SK-N-MC (cell line): ENCODE data around the gene OFD1.

ENCODE experiments used
- DNase-seq: peaks from one replicate; pipeline ENCODE4 v3.0.0-alpha.2; 2011; ENCODE audit warnings: low read depth, low spot score
- H3K27ac ChIP-seq: fragments of 200-600 bp; sonication (generic); 2 replicates; pipeline ENCODE4 v1.5.1; 2016; ENCODE audit warnings: mixed run types
- H3K36me3 ChIP-seq: fragments of 200-600 bp; sonication (generic); 2 replicates; pipeline ENCODE4 v1.6.1; 2017; ENCODE audit warnings: antibody characterized with exemption, low read length, mixed read lengths; ENCODE audit not compliant: insufficient read depth
- H3K4me3 ChIP-seq: fragments of 200-600 bp; sonication (generic); 2 replicates; pipeline ENCODE4 v1.5.1; 2016
- H3K9ac ChIP-seq: fragments of 200-600 bp; sonication (generic); 2 replicates; pipeline ENCODE4 v1.8.0; 2017; ENCODE audit warnings: mixed run types, mixed read lengths; ENCODE audit not compliant: insufficient read length
- H3K9me3 ChIP-seq: fragments of 200-600 bp; sonication (generic); 2 replicates; pipeline ENCODE4 v1.6.1; 2017; ENCODE audit warnings: low read depth, mild to moderate bottlenecking, antibody characterized with exemption, low read length, moderate library complexity, mixed read lengths
- EZH2 ChIP-seq: fragments of 200-600 bp; sonication (generic); IDR thresholded peaks from one replicate; pipeline ENCODE4 v1.6.1; 2017; ENCODE audit warnings: antibody characterized with exemption
- FOXP2 ChIP-seq: optimal IDR thresholded peaks from 2 replicates; pipeline ENCODE3; 2011; ENCODE audit warnings: mild to moderate bottlenecking, moderate library complexity; ENCODE audit not compliant: insufficient read depth; ENCODE audit errors: extremely low read length, control extremely low read depth
- POLR2AphosphoS5 ChIP-seq: IDR thresholded peaks from 2 replicates; pipeline ENCODE4 v1.6.1; 2012; ENCODE audit warnings: mild to moderate bottlenecking, low read depth, low read length, borderline replicate concordance

The OFD1 gene

DNA sequence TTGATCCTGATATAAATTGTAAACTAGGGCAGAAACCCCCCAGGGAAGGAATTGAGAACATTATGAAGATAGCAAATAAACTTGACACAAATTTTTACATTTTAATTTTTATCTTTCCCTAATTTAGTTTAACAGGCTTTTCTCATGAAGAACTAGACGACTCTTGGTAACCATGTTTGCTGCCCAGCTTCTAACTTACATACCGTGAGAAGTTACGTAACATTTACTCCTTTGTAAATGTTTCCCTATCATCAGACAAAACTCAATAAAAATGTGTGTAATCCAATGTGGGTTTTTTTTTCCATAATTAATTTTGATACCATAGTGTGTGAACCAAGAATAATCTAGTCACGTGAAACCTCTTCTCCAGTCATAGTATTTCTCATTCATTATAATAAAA, 34.4 kb downstream of the OFD1 start:
- no peak for DNase-seq

DNA sequence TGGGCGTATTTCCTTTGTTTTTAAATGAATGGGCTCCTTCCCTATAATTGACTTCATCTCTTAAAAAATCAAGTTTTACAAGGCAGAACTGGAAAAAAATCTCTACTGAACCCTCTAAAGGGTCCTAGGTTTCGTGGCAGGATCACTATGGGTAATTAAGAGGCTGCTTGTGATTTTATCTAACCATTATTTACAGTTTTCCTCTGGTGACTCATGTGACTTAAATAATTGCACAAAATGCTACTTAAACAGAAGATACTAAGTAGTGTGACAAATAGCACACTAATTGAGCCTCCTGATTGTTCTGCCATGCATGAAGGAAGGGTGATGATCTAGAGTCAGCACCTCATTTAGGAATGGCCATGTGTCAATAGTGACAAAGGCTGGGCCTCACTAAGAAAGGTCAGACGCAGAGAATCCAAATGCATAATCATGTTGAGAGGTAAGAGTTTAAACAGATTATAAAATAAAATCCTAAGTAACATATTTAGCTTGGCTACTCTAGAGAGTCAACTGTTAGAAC, 35.5 kb downstream of the OFD1 start:
- H3K36me3 ChIP-seq: peaks cover 55% of the 10 kb centered on the region
- H3K9ac ChIP-seq: no peak overlapping the region
- no peak overlapping the region for H3K27ac ChIP-seq
- DNase-seq: no peak
- H3K4me3 ChIP-seq: no peak overlapping the region
- no peak for TF ChIP-seq POLR2AphosphoS5
- no peaks in the 10 kb centered on the region for H3K9me3 ChIP-seq

More for the DNA sequence above, 34.4 kb downstream of the OFD1 start:
- Histone ChIP-seq H3K9ac (no peak overlapping the region), H3K27ac (no peak overlapping the region), H3K4me3 (no peak overlapping the region), H3K36me3 (peaks cover 52% of the 10 kb centered on the region), H3K9me3 (no peaks in the 10 kb centered on the region)
- TF ChIP-seq POLR2AphosphoS5 (no peak), EZH2 (no peak), FOXP2 (no peak)

DNA sequence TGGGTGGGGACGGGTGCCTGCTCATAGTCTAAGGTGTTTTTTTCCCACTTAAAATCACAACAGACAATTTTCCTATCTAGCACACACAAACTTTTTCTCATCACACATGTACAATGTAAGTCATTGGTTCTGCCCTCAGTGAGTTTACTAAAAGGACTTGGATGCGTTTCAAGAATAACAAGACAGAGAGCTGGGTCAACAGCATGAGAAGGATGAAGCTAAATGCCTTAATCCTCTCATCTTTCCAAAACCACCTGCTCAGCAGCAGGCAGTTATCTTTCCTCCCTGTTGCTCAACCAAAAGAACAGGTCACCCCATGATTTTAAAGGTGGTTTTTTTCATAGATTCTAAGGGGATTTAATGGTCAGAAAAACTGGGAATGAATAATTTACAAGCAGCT, 40.1 kb downstream of the OFD1 start:
- TF ChIP-seq EZH2 (no peak), FOXP2 (no peak), POLR2AphosphoS5 (no peak)
- DNase-seq: no peak
- Histone ChIP-seq H3K4me3 (no peak overlapping the region), H3K9me3 (no peaks in the 10 kb centered on the region), H3K27ac (no peak overlapping the region), H3K36me3 (peaks cover 32% of the 10 kb centered on the region), H3K9ac (no peak overlapping the region)

DNA sequence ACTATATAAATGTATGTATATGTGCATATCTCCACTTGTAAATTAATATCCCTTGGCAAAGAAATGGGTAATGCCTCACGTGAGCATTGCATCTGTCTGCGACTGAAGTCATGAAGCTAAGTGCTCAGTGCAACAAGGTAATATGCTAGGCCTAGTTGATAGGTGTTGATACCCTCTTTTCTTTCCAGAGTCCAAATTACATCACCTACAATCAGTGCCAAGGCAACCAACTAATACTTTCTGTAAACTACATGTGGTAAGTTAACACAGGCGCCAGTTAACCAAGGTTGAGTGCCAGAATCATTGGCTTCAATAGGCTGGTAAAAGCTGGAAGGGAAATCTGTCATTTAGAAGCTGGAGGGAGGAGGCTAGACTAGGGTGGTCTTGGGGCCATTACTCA, 41.3 kb downstream of the OFD1 start:
- Histone ChIP-seq H3K9ac (no peak overlapping the region), H3K27ac (no peak overlapping the region), H3K9me3 (no peaks in the 10 kb centered on the region), H3K4me3 (no peak overlapping the region), H3K36me3 (peaks cover 22% of the 10 kb centered on the region)
- no peak for DNase-seq
- no peak for TF ChIP-seq EZH2

DNA sequence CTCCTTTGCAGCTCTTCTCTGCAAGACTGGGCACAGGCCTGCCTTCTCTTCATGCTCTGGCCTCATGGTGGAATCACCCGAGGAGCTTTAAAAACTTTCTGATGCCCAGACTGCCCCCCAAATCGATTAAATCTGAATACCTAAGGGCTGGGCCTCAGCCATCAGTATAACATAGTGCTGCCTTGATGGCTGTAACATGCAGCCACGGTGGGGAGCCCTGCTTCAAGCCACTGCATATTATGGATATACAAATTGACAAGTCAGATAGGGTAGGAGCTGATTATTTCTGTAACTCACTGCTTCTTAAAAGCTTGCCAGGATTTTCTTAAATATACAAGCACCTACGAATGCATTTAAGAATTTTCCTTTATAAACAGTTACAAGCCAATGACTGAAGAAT, 41.8 kb downstream of the OFD1 start:
- no peak for DNase-seq
- H3K36me3 ChIP-seq: peaks cover 22% of the 10 kb centered on the region

DNA sequence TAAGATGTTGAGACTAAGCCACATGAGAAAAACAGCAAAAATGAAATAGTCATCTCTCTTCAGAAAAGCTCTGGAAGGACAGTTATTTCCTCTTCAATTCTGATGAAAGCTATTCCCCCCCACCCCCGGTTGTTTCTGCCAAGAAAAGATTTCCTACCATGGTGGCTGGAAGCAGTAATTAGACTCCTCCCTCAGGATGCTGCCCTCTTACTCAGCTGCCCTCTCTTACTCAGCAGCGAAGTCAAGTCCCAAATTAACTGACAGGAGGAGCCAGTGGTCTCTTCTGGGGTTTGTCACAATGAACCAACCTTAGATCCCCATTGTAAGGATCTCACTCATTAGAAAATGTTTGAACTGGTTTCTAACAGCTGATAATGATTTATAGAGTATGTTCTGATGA, 44.4 kb downstream of the OFD1 start:
- DNase-seq: no peak
- TF ChIP-seq FOXP2 (no peak), EZH2 (no peak), POLR2AphosphoS5 (no peak)
- no peaks in the 10 kb centered on the region for H3K9me3 ChIP-seq
- H3K4me3 ChIP-seq: no peak overlapping the region
- peaks cover 22% of the 10 kb centered on the region for H3K36me3 ChIP-seq
- no peak overlapping the region for H3K27ac ChIP-seq
- no peak overlapping the region for H3K9ac ChIP-seq

More for the DNA sequence above, 41.8 kb downstream of the OFD1 start:
- Histone ChIP-seq H3K9ac (no peak overlapping the region), H3K4me3 (no peak overlapping the region), H3K27ac (no peak overlapping the region), H3K9me3 (no peaks in the 10 kb centered on the region)
- TF ChIP-seq EZH2 (no peak), FOXP2 (no peak), POLR2AphosphoS5 (no peak)

DNA sequence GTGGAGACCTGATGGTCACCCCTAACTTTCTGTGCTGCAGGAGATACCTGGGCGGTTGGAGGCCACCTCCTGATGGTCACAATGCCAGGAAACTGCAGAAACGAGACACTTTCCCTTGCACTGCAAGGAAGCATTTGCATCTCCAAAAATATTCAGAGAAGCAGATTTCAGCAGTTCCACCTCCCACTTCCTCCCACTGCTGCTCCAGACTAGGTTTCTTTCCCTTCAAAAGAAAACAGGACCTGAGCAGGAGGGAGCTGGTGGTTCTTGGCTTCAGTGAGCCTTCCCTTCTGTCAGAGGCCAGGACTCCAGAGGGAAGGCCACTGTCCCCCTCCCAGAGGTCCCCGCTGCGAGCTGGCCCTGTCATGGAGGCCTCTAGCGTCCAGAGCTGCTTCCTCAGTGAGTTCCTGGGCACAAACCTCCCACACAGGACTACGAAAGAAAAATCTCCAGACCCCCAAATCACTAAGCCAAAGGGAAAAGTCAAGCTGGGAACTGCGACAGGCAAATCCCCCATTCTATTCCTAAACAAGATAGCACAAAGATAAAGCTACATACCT, 46.4 kb downstream of the OFD1 start:
- no peak overlapping the region for H3K27ac ChIP-seq
- no peaks in the 10 kb centered on the region for H3K9me3 ChIP-seq
- H3K9ac ChIP-seq: no peak overlapping the region
- H3K4me3 ChIP-seq: no peak overlapping the region
- TF ChIP-seq FOXP2: no peak
- no peak for TF ChIP-seq POLR2AphosphoS5
- TF ChIP-seq EZH2: no peak
- peaks cover 2% of the 10 kb centered on the region; the same call in 1 of the 2 replicates for H3K36me3 ChIP-seq
- no peak for DNase-seq

DNA sequence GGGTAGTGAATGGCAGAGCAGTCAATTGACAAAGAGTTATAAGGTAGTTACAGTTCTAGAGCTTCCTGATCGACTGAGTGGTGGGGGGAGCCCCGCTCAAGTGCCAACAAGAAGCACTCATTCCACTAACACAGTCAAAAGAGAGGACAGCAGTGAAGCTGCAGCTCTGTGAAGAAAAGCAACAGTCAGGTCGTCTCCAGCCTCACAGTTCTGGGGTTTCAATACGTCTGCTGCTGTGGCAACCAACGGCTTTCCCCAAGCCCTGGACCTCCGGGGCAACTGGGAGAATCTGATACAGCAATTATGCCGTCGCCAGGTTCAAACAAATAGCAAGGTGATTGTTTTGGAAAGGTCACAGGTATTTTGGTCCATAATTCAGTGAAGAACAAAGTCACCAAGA, 51.5 kb downstream of the OFD1 start:
- Histone ChIP-seq H3K27ac (no peak overlapping the region), H3K9me3 (no peaks in the 10 kb centered on the region), H3K9ac (no peak overlapping the region), H3K4me3 (no peak overlapping the region), H3K36me3 (no peaks in the 10 kb centered on the region)
- no peak for DNase-seq
- TF ChIP-seq POLR2AphosphoS5: no peak
- no peak for TF ChIP-seq EZH2
- no peak for TF ChIP-seq FOXP2
